ENCODE results near the gene CNTN4. TPM values are rescaled to one million over a fixed set of nuclear protein-coding genes. Genes with fewer than 3 reads are reported as not detected.
A peak's percentile ranks its signal among the peaks of the same experiment; 100 is the strongest.

CNTN4 gene
- total and polyA plus RNA-seq, 2 of the 8 experiments (the other 6 are each of a cell fraction or from before 2014, with no cell fraction given), result 0.41 to 2.2 TPM

GRCh38 chr3:2517500-2518172, 419.0 kb downstream of the CNTN4 start:
- Histone ChIP-seq H3K9me3 (ENCODE audit: insufficient read depth in 2 of 2, low read depth in 1 of 2, low read length in 1 of 2) (no peaks in the 10 kb centered on the region), H3K18ac (ENCODE audit: extremely low read depth, low read length) (no peak overlapping the region), H2BK15ac (ENCODE audit: low read length) (no peak overlapping the region), H4K20me1 (replicated peaks in 1 of 2; ENCODE audit: control insufficient read depth in 1 of 2, insufficient read depth in 2 of 2, low read length in 2 of 2) (no peaks in the 10 kb centered on the region), H3K4me2 (ENCODE audit: insufficient read depth in 1 of 2, low read depth in 2 of 2, low read length in 2 of 2) (no peak overlapping the region), H3K4me1 (replicated peaks in 1 of 4; ENCODE audit: control insufficient read depth in 3 of 4, insufficient read depth in 4 of 4, low read length in 3 of 4) (no peaks in the 10 kb centered on the region; a peak in 1 of 7 replicates), H2AFZ (ENCODE audit: low read length) (peak overlapping the region; percentile 59; the same call in 1 of the 2 replicates), H3K23me2 (ENCODE audit: low read depth, low read length) (no peaks in the 10 kb centered on the region), H4K5ac (ENCODE audit: insufficient read length, low read depth, low read length) (no peak overlapping the region), H3K79me1 (ENCODE audit: low read depth, low read length) (no peaks in the 10 kb centered on the region), H2AK5ac (ENCODE audit: low read depth, low read length) (no peak overlapping the region), H3K14ac (ENCODE audit: insufficient read length) (no peak overlapping the region), H3K4me3 (ENCODE audit: extremely low read depth in 1 of 4, insufficient read depth in 2 of 4, low read depth in 3 of 4, low read length in 4 of 4) (no peak overlapping the region), H2BK20ac (ENCODE audit: low read length) (no peak overlapping the region), H3K36me3 (ENCODE audit: control insufficient read depth in 2 of 4, insufficient read depth in 4 of 4, low read length in 3 of 4) (no peaks in the 10 kb centered on the region), H3K56ac (replicated peaks; ENCODE audit: insufficient read length, low read depth, low read length) (no peak overlapping the region), H2BK120ac (replicated peaks; ENCODE audit: low read depth, low read length) (no peak overlapping the region), H4K8ac (ENCODE audit: extremely low read depth, insufficient read depth, low read length) (no peak overlapping the region), H4K91ac (replicated peaks; ENCODE audit: insufficient read length, low read length) (no peak overlapping the region), H3K27ac (ENCODE audit: low read depth, low read length) (no peak overlapping the region), H3K27me3 (replicated peaks in 1 of 4; ENCODE audit: control insufficient read depth in 3 of 4, extremely low read depth in 1 of 4, insufficient read depth in 3 of 4, low read length in 3 of 4) (peaks cover 0 to 4% (median under 1%) of the 10 kb centered on the region in 4 experiments; a peak in 3 of 7 replicates), H3K4ac (replicated peaks; ENCODE audit: insufficient read length, low read depth, low read length) (no peak overlapping the region), H3K9ac (replicated peaks in 1 of 4; ENCODE audit: extremely low read depth in 1 of 4, low read depth in 3 of 4, low read length in 3 of 4) (no peak overlapping the region), H3K79me2 (ENCODE audit: control insufficient read depth in 1 of 2, insufficient read depth in 2 of 2, low read length in 2 of 2) (no peaks in the 10 kb centered on the region), H2BK5ac (ENCODE audit: low read depth, low read length) (no peak overlapping the region), H3K23ac (ENCODE audit: insufficient read length) (no peak overlapping the region), H2BK12ac (ENCODE audit: low read depth, low read length) (no peak overlapping the region)
- FAIRE-seq (no peak), DNase-seq (ENCODE audit: low read depth in 1 of 2, low spot score in 2 of 2) (no peak)
- CTCF ChIA-PET (ENCODE audit: partially characterized antibody), result no interaction called here
- POLR2A ChIA-PET (ENCODE audit: partially characterized antibody), result no interaction called here
- WGBS, 2 experiments (ENCODE audit: extremely low coverage in 1 of 2, insufficient coverage in 1 of 2, insufficient read length in 1 of 2, insufficient replicate concordance in 2 of 2, low coverage in 1 of 2, low lambda C conversion rate in 2 of 2, missing lambda C conversion rate in 1 of 2), result 91% methylated on average over 5 of the region's 5 CpGs; no CpG with 5 or more reads in 1 of the 2 experiments
- no peak for TF ChIP-seq TCF12 (IDR thresholded peaks at IDR 0.05; ENCODE audit: low read depth, low read length)
- TF ChIP-seq KDM5A (IDR thresholded peaks at IDR 0.05; ENCODE audit: low read length), result no peak
